ENCODE results near the gene RMC1. TPM values are rescaled to one million over a fixed set of nuclear protein-coding genes. Genes with fewer than 3 reads are reported as not detected.

RMC1 gene
- total and polyA plus RNA-seq, 5 experiments from 2014 or later: 24.6 to 48.5 (median 28.3) TPM

Other genes with a start within 250 kb of the RMC1 start
- 10 to 100 TPM; 78.9 to 79.6 TPM for gene RIOK3, start 50.2 kb upstream of the RMC1 start, total RNA-seq
- gene RIOK3, start 50.2 kb upstream of the RMC1 start, polyA plus RNA-seq: 10 to 100 TPM; 19.2 to 27.7 (median 25.0) TPM
- 10 to 100 TPM; 34.9 to 38.8 TPM for gene NPC1, start 83.0 kb downstream of the RMC1 start, total RNA-seq
- 10 to 100 TPM in 2 of 3 donors, 1 to 10 TPM in 1; 5.0 to 15.5 (median 11.8) TPM for gene NPC1, start 83.0 kb downstream of the RMC1 start, polyA plus RNA-seq
- gene ANKRD29, start 159.4 kb downstream of the RMC1 start, total RNA-seq: not detected
- gene ANKRD29, start 159.4 kb downstream of the RMC1 start, polyA plus RNA-seq: not detected
- not detected for gene LAMA3, start 185.9 kb downstream of the RMC1 start, total RNA-seq
- gene LAMA3, start 185.9 kb downstream of the RMC1 start, polyA plus RNA-seq: not detected